IPS DF 4.7 (cell line): ENCODE results near the gene PDZD2.
"Not testable (repeated sequence)": the region's sequence is repeated elsewhere in the genome, so short reads cannot be mapped to it uniquely, and the experiment has no call there.

Experiments used
- DNase-seq: peaks from one replicate; pipeline ENCODE4 v3.0.0-alpha.2; 2013; ENCODE audit warnings: low spot score; ENCODE audit errors: extremely low read depth

PDZD2 gene

DNA sequence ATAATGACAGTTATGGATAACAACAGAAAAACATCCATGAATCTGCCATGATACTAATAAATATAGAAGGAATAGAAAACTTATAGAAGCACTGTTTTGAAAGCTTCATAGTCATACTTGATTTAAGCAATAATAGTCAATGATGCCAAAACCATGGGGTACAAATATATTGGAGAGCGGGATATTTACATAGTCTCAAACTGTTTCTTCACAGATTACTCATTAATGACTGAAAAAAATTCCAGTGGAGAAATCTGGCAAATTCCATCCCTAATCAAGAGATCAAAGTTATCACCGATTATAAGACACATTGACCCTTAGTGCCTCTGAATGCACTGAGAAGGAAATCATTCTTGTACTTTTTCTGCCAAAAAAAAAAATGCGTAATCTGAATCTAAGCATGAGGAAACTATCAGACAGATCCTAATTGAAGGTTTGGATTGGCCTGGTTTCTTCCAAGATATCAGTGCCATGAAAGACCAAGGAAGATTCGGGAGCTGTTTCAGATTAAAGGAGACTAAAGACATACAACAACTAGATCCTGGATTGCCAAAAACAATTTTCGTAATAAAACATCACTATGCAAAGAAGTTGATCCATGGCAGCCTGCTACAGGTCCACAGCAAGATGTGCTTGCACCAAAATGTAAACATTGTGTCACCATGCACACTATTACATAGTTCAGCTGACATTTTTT lies 429.0 kb downstream of the PDZD2 start:
- no peak for DNase-seq

DNA sequence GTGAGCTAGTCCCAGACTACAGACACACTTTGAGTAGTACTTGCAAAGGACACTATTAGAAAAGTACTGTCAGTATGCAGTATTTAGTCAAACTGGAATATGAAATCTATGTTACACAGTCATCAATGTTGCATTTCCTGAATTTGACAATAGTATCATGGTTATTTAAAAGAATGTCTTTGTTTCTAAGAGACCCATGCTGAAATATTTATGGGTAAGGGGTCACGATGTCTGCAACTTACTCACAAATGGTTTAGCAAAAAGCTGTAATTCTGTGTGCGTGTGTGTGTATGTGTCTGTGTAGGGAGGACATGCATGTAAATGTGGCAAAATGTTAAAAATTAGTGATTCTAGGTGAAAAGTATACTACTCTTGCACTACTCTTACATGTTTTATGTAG lies 429.6 kb downstream of the PDZD2 start:
- DNase-seq, result no peak

DNA sequence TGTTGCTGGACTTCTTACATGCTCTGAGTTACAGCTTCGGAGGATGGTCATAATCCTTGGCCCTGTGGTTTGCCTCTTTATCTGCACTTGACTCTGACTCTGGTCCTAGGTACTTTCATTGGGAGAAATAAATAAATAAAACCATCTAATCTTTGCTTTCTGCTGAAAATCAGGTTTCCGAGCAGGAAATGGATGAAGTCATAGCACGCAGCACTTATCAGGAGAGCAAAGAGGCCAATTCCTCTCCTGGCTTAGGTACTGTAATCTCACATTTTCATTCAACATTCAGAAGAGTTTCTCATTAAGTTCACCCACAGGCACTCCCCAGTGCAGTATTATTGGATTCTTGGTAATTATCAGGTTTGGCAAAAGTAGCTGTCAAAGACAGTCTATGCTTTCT lies 430.5 kb downstream of the PDZD2 start:
- DNase-seq, result no peak

DNA sequence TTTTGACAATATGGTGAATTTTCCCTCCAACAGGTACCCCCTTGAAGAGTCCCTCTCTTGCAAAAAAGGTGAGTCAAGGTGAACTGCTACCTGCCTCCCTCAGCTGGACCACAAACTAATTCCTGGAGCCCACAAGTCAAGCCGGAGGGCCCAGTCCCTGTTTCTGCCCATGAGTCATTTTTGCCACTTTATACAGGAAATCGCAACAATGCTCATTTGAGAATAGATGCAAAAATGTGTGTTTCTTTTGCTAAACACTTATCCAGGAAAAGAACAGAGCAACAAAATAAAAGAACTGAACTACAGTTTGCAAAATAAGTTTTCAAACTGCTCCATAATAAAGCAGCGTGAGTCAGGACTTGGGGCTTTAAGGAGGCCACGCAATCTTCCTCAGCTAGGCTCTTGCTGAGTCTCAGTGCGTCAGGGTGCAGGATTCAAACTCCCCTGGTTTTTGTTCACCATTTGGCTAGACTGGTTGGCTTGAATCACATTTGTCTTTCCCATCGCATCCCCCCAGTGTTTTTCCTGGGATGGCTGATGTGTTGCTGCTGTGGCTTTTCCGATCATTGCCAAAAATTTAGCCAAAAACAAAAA lies 432.5 kb downstream of the PDZD2 start:
- no peak for DNase-seq

DNA sequence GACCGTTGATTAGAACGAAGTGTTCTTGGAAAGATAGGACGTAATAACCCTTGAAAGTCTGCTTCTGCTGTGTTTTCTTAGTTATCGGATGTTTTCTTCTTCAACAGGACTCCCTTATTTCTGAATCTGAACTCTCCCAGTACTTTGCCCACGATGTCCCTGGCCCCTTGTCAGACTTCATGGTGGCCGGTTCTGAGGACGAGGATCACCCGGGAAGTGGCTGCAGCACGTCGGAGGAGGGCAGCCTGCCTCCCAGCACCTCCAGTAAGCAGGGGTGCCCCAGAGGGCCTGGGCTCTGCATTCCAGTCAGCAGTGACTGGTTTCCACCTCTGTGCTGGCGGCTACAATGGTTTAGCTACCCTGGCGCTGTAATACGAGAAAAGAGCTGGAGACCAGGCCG lies 433.1 kb downstream of the PDZD2 start:
- no peak for DNase-seq

DNA sequence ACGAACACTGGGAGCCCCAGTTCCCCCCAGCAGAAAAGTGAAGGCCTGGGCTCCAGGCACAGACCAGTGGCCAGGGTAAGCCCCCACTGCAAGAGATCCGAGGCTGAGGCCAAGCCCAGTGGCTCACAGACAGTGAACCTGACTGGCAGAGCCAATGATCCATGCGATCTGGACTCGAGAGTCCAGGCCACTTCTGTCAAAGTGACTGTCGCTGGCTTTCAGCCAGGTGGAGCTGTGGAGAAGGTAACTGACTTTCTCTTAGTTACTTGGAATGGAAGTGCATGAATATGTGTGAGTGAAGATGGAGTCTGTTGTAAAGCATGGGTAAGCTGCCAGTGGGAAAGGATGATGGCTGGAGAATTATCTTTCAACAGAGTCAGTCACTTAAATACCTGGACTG lies 435.5 kb downstream of the PDZD2 start:
- peak; percentile 11 for DNase-seq

DNA sequence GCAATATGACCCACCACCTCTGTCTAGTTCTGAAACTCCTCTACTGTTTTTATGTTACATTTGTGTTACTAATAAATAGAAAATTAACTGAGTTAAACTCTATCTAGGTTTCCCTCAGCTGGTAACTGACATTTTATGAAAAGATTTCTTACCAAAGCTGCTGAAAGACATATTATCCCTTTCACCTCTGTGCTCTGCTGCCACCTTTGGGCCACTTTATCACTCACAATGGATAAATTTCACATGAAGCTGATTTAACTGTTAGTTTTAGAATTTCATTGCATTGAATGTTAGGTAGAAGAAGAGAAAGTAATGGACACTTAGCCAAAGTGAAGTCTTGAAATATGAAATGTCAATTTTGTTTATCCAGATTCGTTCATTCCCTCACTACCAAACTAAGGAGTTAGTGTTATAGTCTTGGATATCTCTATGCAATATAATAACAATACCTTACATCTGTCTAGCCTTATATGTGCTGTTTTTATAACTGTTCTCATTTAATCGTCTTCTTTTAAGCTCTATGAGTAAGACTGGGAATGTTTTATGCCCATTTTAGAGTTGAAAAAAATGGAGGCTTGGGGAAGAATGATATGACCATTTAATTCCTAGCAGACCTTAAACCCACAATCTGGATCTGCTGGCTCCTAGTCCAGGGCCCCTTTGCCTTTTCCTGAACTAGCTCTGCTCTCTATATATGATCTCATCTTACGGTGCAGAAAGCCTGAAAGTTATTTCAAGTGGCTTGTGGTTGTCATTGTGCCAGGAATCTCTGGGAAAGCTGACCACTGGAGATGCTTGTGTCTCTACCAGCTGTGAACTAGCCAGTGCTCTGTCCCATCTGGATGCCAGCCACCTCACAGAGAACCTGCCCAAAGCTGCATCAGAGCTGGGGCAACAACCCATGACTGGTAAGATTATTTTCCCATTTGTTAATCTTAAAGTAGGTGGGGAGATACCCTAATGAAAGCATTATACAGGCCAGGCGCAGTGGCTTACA lies 438.1 kb downstream of the PDZD2 start:
- DNase-seq, result peak; percentile 7

DNA sequence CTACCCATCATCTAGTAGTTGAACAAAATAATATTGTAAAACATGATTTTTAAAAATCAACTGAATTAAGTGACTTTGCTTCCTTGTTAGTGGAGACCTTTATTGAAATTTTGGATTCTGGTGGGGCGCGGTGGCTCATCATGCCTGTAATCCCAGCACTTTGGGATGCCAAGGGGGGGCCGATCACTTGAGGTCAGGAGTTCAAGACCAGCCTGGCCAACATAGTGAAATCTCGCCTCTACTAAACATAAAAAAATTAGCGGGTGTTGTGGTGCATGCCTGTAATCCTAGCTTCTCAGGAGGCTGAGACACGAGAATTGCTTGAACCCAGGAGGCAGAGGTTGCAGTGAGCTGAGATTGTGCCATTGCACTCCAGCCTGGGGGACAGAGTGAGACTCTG lies 439.9 kb downstream of the PDZD2 start:
- DNase-seq, result not testable (repeated sequence)

DNA sequence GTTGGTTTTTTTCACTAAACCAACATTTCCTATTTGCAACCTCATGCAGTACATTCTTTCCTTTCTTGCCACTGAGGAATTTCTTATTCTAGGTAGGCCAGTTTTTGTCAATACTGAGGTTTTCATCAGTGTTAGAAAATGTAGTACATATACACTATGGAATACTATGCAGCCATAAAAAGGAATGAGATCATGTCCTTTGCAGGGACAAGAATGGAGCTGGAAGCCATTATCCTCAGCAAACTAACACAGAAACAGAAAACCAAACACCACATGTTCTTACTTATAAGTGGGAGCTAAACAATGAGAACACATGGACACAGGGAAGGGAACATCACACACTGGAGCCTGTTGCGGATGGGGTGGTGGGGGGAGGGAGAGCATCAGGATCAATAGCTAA lies 441.6 kb downstream of the PDZD2 start:
- not testable (repeated sequence) for DNase-seq

DNA sequence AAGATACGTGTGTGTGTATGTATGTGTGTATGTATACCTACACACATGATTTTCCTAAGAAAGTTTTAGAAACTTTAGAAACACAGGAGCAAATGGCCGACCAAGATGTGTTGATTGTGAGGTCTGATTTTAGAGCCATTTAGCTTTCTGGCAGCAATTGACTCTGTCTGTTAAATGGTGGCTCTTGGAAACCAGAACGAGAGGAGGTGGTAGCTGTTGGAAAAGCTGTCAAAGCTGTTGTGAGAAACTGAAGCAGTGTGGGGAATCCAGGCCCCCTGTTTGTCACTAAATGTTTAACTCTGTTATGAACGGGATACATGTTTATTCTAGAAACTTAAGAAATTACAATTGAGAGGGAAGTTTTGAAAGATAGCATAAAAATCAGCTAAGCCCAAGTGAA lies 443.8 kb downstream of the PDZD2 start:
- no peak for DNase-seq

DNA sequence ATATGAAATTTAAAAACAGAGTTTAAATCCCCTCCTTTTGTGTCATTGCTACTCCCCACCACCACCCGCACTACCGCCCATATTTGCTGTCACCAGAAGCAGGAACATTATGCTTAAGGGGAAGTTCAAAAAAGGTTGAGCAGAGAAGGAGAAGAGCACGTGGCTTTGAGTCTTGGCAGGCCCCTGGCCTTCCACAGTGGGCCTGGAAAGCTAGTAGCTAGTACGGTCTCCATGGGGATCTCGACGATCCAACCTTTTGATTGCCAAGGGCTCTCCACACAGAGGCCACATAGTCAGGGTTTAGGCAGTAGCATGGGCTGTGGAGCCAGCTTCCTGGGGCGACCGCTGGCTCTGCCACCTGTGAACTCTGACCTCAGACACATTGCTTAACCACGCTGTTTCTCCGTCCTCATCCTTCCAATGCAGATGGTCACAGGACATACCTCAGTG lies 445.1 kb downstream of the PDZD2 start:
- no peak for DNase-seq

DNA sequence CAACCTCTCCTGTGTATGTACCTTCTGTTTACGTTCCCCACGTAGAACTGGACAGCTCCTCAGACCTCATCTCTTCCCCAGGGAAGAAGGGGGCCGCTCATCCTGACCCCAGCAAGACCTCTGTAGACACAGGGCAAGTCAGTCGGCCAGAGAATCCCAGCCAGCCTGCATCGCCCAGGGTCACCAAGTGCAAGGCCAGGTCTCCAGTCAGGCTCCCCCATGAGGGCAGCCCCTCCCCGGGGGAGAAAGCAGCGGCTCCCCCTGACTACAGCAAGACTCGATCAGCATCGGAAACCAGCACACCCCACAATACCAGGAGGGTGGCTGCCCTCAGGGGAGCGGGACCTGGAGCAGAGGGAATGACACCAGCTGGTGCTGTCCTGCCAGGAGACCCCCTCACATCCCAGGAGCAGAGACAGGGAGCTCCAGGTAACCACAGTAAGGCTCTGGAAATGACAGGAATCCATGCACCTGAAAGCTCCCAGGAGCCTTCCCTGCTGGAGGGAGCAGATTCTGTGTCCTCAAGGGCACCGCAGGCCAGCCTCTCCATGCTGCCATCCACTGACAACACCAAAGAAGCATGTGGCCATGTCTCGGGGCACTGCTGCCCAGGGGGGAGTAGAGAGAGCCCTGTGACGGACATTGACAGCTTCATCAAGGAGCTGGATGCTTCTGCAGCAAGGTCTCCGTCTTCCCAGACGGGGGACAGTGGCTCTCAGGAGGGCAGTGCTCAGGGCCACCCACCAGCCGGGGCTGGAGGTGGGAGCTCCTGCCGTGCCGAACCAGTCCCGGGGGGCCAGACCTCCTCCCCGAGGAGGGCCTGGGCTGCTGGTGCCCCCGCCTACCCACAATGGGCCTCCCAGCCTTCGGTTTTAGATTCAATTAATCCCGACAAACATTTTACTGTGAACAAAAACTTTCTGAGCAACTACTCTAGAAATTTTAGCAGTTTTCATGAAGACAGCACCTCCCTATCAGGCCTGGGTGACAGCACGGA lies 448.5 kb downstream of the PDZD2 start:
- DNase-seq, result no peak

DNA sequence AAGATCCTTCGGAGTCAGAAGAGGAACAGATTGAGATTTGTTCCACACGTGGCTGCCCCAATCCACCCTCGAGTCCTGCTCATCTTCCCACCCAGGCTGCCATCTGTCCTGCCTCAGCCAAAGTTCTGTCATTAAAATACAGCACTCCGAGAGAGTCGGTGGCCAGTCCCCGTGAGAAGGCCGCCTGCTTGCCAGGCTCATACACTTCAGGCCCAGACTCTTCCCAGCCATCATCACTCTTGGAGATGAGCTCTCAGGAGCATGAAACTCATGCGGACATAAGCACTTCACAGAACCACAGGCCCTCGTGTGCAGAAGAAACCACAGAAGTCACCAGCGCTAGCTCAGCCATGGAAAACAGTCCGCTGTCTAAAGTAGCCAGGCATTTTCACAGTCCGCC lies 449.3 kb downstream of the PDZD2 start:
- no peak for DNase-seq

DNA sequence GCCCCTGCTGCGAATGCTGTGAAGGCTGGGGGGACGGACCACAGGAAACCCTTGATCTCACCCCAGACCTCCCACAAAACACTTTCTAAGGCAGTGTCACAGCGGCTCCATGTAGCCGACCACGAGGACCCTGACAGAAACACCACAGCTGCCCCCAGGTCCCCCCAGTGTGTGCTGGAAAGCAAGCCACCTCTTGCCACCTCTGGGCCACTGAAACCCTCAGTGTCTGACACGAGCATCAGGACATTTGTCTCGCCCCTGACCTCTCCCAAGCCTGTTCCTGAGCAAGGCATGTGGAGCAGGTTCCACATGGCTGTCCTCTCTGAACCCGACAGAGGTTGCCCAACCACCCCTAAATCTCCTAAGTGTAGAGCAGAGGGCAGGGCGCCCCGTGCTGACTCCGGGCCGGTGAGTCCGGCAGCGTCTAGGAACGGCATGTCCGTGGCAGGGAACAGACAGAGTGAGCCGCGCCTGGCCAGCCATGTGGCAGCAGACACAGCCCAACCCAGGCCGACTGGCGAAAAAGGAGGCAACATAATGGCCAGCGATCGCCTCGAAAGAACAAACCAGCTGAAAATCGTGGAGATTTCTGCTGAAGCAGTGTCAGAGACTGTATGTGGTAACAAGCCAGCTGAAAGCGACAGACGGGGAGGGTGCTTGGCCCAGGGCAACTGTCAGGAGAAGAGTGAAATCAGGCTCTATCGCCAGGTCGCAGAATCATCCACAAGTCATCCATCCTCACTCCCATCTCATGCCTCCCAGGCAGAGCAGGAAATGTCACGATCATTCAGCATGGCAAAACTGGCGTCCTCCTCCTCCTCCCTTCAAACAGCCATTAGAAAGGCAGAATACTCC lies 450.4 kb downstream of the PDZD2 start:
- DNase-seq, result no peak

DNA sequence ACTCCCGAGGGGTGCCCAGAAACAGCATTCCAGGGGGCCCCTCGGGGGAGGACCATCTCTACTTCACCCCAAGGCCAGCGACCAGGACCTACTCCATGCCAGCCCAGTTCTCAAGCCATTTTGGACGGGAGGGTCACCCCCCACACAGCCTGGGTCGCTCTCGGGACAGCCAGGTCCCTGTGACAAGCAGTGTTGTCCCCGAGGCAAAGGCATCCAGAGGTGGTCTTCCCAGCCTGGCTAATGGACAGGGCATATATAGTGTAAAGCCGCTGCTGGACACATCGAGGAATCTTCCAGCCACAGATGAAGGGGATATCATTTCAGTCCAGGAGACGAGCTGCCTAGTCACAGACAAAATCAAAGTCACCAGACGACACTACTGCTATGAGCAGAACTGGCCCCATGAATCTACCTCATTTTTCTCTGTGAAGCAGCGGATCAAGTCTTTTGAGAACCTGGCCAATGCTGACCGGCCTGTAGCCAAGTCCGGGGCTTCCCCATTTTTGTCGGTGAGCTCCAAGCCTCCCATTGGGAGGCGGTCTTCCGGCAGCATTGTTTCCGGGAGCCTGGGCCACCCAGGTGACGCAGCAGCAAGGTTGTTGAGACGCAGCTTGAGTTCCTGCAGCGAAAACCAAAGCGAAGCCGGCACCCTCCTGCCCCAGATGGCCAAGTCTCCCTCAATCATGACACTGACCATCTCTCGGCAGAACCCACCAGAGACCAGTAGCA lies 451.3 kb downstream of the PDZD2 start:
- DNase-seq, result no peak

DNA sequence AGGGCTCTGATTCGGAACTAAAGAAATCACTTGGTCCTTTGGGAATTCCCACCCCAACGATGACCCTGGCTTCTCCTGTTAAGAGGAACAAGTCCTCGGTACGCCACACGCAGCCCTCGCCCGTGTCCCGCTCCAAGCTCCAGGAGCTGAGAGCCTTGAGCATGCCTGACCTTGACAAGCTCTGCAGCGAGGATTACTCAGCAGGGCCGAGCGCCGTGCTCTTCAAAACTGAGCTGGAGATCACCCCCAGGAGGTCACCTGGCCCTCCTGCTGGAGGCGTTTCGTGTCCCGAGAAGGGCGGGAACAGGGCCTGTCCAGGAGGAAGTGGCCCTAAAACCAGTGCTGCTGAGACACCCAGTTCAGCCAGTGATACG lies 451.8 kb downstream of the PDZD2 start:
- no peak for DNase-seq

DNA sequence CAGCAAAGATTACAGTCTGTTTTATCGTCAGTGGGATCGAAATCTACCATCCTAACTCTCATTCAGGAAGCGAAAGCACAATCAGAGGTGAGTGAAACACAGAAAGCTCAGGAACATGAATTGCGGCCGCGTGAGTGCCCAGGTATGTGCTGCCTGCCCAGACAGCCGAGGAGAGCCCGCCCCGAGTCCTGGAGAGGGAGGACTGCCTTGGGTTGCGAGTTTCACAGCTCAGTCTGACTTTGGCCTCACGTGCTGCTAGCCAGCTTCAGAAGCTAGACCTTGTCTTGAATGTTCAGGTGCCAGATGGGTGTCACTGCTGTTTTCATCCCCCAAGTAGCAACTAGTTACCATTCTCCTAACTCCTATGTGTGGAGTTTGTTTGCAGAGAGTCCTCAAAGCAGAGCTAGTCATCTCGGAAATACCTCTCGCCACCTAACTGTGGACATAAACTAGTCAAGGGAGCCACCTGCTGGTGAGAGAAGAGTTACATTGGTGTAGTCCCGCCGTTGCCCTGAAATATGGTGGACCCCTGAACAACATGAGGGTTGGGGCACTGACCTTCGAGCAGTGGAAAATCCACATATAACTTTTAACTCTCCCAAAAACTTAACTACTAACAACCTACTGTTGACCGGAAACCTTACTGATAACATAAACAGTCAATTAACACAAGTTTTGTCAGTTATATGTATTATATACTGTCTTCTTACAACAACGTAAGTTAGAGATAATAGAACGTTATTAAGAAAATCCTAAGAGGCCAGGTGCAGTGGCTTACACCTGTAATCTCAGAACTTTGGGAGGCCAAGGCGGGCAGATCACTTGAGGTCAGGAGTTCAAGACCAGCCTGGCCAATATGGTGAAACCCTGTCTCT lies 454.2 kb downstream of the PDZD2 start:
- DNase-seq, result peak; percentile 64

DNA sequence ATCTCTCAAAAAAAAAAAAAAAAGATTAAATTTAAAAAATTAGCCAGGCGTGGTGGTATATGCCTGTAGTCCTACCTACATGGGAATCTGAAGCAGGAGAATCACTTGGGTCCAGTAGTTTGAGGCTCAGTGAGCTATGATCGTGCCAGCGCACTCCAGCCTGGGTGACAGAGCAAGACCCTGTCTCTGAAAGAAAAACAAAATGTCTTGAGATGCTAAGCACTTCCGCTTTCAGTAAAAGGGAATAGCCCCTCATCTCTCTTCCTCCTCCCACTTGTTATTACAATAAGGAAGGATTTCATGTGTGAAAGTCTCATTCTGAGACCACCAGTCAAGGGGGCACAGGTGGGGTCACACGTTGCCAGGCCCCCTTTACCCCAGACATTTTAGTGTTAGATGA lies 455.8 kb downstream of the PDZD2 start:
- DNase-seq, result no peak
